Endothelial cell (in vitro differentiated cells): ENCODE results near the gene SLC35E2B. TPM values are rescaled to one million over a fixed set of nuclear protein-coding genes. Genes with fewer than 3 reads are reported as not detected.
"Not testable (repeated sequence)": the region's sequence is repeated elsewhere in the genome, so short reads cannot be mapped to it uniquely, and the experiment has no call there.

Source experiments
- DNase-seq: peaks from one replicate; pipeline ENCODE4 v3.0.0; 2021; ENCODE audit warnings: low spot score
- H3K27ac Mint-ChIP-seq: one replicate; pipeline ENCODE4 v1.8.0; 2021; ENCODE audit warnings: mixed read lengths, inconsistent platforms; ENCODE audit not compliant: unreplicated experiment
- H3K27me3 Mint-ChIP-seq: one replicate; pipeline ENCODE4 v1.8.0; 2021; ENCODE audit warnings: mild to moderate bottlenecking, moderate library complexity, mixed read lengths, inconsistent platforms; ENCODE audit not compliant: unreplicated experiment
- H3K36me3 Mint-ChIP-seq: one replicate; pipeline ENCODE4 v1.8.0; 2021; ENCODE audit warnings: mild to moderate bottlenecking, low read depth, mixed read lengths, inconsistent platforms; ENCODE audit not compliant: unreplicated experiment
- H3K4me1 Mint-ChIP-seq: one replicate; pipeline ENCODE4 v1.8.0; 2021; ENCODE audit warnings: mild to moderate bottlenecking, mixed read lengths, inconsistent platforms; ENCODE audit not compliant: unreplicated experiment
- H3K4me3 Mint-ChIP-seq: one replicate; pipeline ENCODE4 v1.8.0; 2021; ENCODE audit warnings: mild to moderate bottlenecking, mixed read lengths, inconsistent platforms; ENCODE audit not compliant: unreplicated experiment
- H3K9me3 Mint-ChIP-seq: one replicate; pipeline ENCODE4 v1.8.0; 2021; ENCODE audit warnings: mixed read lengths, inconsistent platforms; ENCODE audit not compliant: unreplicated experiment
- CTCF ChIP-seq: fragments of 200-600 bp; sonication (generic); IDR thresholded peaks from one replicate; pipeline ENCODE4 v1.5.0; 2021; ENCODE audit warnings: antibody characterized with exemption; ENCODE audit not compliant: unreplicated experiment
- total RNA-seq: library from RNA; stranded (reverse); fragmentation: NEBNext Ultra II Directional; extraction: Animal tissue kit (Norgen Biotek cat#: 25700); gene quantifications from one replicate; pipeline ENCODE4 v1.2.1, GENCODE V29; 2021; ENCODE audit not compliant: unreplicated experiment

SLC35E2B gene
- total RNA-seq, 1 donor from 2014 or later: 140 TPM

GRCh38 chr1:1727131-1727651 is 34.6 kb upstream of the SLC35E2B start:
- not testable (repeated sequence) for H3K9me3 Mint-ChIP-seq, H3K4me3 Mint-ChIP-seq, DNase-seq, H3K36me3 Mint-ChIP-seq, H3K27me3 Mint-ChIP-seq, H3K4me1 Mint-ChIP-seq
- H3K27ac Mint-ChIP-seq: peak overlapping the region; percentile 80

GRCh38 chr1:1726088-1726487 is 33.5 kb upstream of the SLC35E2B start:
- H3K36me3 Mint-ChIP-seq, H3K27me3 Mint-ChIP-seq, H3K4me1 Mint-ChIP-seq, DNase-seq, H3K9me3 Mint-ChIP-seq, H3K4me3 Mint-ChIP-seq: not testable (repeated sequence)
- H3K27ac Mint-ChIP-seq: peak overlapping the region; percentile 13

GRCh38 chr1:1724035-1724864 is 31.7 kb upstream of the SLC35E2B start, which contains the start of gene CDK11A:
CDK11A (minus strand) TSS chr1:1724357; CDS start chr1:1722818, 1,539 bp downstream.
- not testable (repeated sequence) for H3K27me3 Mint-ChIP-seq, H3K9me3 Mint-ChIP-seq, H3K4me1 Mint-ChIP-seq
- H3K27ac Mint-ChIP-seq: peak within 1 kb of the TSS; percentile 94
- peak; percentile 61 for TF ChIP-seq CTCF
- peaks cover 13% of the 10 kb centered on the region for H3K36me3 Mint-ChIP-seq
- H3K4me3 Mint-ChIP-seq: peak within 1 kb of the TSS; percentile 93
- peak; percentile 93 for DNase-seq

GRCh38 chr1:1721201-1721600 is 28.6 kb upstream of the SLC35E2B start:
- Mint-ChIP-seq H3K9me3 (no peaks in the 10 kb centered on the region), H3K4me3 (peak overlapping the region; percentile 28)

GRCh38 chr1:1715109-1715883 is 22.7 kb upstream of the SLC35E2B start:
- Mint-ChIP-seq H3K4me1 (peaks cover 13% of the 10 kb centered on the region), H3K27ac (peak overlapping the region; percentile 89), H3K4me3 (peak overlapping the region; percentile 85), H3K36me3 (peaks cover 22% of the 10 kb centered on the region)
- not testable (repeated sequence) for H3K27me3 Mint-ChIP-seq, H3K9me3 Mint-ChIP-seq, DNase-seq

More at GRCh38 chr1:1721201-1721600, 28.6 kb upstream of the SLC35E2B start:
- Mint-ChIP-seq H3K4me1 (peaks cover 2% of the 10 kb centered on the region), H3K27me3 (peaks cover 2% of the 10 kb centered on the region), H3K36me3 (peaks cover 21% of the 10 kb centered on the region), H3K27ac (peak overlapping the region; percentile 13)
- no peak for TF ChIP-seq CTCF
- no peak for DNase-seq

GRCh38 chr1:1707897-1708296 is 15.3 kb upstream of the SLC35E2B start:
- H3K4me3 Mint-ChIP-seq, H3K9me3 Mint-ChIP-seq, H3K27me3 Mint-ChIP-seq: not testable (repeated sequence)

GRCh38 chr1:1707241-1707640 is 14.6 kb upstream of the SLC35E2B start:
- not testable (repeated sequence) for H3K27me3 Mint-ChIP-seq, H3K4me3 Mint-ChIP-seq, H3K36me3 Mint-ChIP-seq, H3K4me1 Mint-ChIP-seq, H3K9me3 Mint-ChIP-seq, DNase-seq, H3K27ac Mint-ChIP-seq

More at GRCh38 chr1:1707897-1708296, 15.3 kb upstream of the SLC35E2B start:
- not testable (repeated sequence) for H3K27ac Mint-ChIP-seq, H3K4me1 Mint-ChIP-seq, H3K36me3 Mint-ChIP-seq, DNase-seq

- H3K27ac Mint-ChIP-seq, H3K27me3 Mint-ChIP-seq, H3K4me3 Mint-ChIP-seq, DNase-seq, H3K4me1 Mint-ChIP-seq, H3K36me3 Mint-ChIP-seq, H3K9me3 Mint-ChIP-seq: not testable (repeated sequence)
Observed at GRCh38 chr1:1705623-1706022, 13.0 kb upstream of the SLC35E2B start.

GRCh38 chr1:1704284-1704957 is 11.8 kb upstream of the SLC35E2B start:
- not testable (repeated sequence) for H3K4me3 Mint-ChIP-seq, H3K9me3 Mint-ChIP-seq, H3K36me3 Mint-ChIP-seq, DNase-seq, H3K4me1 Mint-ChIP-seq, H3K27ac Mint-ChIP-seq, H3K27me3 Mint-ChIP-seq
